Stimulated activated naive CD8-positive, alpha-beta T cell treated with anti-CD3 and anti-CD28 coated beads, Interleukin-15, Interleukin-2, amounts not matched to agents 100 U/mL and 50 U/mL, for 24 hours (primary cell): Measurements from ENCODE around the gene ODAD3.
"Not testable (repeated sequence)": the region's sequence is repeated elsewhere in the genome, so short reads cannot be mapped to it uniquely, and the experiment has no call there.

Experiments
- ATAC-seq: fragments of 150-1000 bp; cut with Tn5 transposase; one replicate; pipeline ENCODE4 v1.10.0; 2021
- DNase-seq: peaks from one replicate; pipeline ENCODE4 v3.0.0; 2021

Gene ODAD3

DNA sequence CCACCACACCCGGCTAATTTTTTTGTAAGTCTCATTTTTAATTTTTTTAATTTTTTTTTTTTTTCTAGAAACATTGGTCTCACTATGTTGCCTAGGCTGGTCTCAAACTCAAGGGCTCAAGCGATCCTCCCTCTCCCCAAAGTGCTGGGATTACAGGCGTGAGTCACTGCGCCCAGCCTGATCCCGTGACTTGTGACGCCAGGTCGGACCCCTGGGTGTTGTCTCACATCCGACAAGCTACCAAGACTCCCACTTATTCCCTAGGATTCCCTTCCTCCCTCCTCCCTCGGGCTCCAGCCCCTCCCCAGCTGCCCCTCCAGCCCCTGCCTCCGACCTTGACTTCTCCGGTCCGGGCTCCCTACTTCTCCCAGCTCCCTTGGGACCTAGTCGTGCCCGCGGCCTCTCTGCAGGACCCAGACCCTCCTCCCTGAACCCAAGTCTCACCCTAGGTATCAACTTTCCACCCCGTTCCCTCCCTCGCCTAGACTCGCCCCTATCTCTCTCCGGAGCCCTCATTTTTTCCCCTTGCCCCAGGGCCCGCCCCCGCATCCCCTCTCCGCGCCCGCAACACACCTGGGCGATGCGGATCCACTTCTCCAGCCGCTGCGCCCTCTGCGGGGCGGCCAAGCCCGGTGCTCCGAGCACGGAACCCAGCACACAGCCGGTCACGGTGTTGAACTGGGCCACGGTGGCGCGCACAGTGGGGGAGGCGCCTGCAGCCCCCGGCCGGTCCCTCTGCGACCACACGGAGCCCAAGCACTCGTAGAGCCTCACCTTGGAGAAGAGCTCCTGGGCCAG lies 28.9 kb downstream of the ODAD3 start:
- ATAC-seq (peak; percentile 71), DNase-seq (peak; percentile 63)

DNA sequence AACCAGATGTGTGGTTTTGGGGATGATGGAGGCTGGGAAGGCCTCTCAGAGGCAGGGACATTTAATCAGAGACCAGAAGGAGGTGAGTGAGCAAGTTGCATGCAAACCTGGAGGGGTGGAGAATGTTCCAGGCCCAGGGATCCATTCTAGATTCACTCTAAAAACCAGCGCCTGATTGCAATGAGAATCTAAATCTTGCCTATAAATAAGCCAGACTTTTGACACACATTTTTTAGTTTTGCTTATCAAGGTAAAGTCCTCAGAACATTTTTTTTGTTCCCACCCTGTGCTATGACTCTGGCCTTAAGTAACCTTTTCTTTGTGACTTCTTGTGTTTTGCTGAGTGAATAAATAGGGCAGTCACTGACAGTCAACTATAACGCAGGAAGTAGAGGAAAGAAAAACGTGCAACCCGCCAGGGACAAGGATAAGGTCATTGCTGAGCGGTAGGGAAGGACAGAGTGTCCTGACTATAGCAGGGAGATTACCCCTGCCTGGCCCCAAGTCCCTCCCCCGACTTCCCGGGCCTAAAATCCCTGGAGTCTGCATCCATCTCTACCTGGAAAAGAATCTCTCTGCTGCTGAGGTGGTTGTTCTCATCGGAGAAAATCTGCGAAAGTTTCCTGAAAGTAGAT lies 30.2 kb downstream of the ODAD3 start:
- DNase-seq: no peak
- ATAC-seq: no peak

DNA sequence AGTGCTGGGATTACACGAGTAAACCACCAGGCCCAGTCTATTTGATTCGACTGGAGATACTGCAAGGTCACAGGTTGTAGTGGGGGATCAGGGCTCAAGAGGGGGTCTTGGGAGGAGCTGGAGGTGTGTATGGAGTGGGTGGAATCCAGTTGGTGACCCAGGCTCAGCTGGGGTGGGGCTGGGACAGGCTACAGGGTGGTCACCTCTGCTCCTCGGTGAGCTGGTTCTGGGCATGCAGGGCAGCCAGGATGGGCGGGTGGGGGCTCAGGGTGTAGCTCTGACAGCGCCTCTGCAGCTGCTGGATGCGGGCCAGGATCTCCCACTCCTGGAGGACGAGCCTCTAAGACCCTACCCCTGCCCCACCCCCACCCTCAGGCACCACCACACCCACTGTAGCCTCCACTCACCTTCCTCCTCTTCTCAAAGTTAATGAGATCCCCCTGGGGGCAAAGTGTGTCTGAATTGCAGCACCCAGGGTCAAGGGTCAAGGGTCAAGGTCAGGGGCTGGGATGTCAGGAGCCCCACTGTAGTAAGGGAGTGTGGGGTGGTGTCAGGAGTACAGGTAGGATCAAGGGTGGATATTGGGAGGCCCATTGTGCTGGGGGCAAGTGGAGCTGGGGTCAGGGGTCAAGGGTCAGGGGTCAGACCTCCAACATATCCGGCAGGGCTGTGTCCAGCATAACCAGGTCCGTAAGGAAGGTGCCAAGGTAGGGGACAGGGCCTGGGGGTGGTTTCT lies 32.9 kb downstream of the ODAD3 start:
- DNase-seq: no peak
- no peak for ATAC-seq

DNA sequence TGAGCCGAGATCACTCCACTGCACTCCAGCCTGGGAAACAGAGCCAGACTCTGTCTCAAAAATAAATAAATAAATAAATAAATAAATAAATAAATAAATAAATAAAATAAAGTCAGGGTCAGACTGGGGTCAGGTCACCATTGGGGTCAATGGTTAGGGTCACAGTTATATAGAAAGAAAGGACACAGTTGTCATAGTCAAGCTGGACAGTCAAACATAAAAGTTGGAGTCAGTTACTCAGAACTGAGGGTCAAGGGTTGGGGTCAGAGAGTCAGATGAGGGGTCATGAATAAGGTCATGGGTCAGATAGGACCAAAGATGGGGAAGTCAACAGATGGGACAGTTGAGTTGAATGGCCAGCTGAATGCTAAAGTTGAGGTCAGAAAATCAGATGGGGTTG lies 34.1 kb downstream of the ODAD3 start:
- DNase-seq: no peak
- ATAC-seq: no peak

DNA sequence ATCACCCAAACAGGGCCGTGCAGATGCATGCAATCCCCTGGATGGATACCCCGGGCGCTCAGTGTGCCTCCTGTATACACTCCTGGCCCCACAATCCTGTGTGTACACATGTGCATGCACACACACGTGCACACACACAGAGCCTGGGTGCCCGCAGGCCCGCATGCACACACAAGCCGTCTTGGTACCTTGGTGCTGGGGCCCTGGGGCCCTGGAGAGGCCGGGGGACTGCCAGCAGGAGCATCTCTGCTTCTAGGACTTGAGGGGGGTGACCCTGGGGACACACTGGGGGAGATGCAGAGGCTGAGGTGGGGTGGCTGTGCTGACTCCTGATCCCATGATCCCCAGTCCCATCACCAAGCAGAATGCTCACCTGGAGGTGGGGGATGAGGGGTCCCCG lies 35.3 kb downstream of the ODAD3 start:
- DNase-seq (no peak), ATAC-seq (no peak)

DNA sequence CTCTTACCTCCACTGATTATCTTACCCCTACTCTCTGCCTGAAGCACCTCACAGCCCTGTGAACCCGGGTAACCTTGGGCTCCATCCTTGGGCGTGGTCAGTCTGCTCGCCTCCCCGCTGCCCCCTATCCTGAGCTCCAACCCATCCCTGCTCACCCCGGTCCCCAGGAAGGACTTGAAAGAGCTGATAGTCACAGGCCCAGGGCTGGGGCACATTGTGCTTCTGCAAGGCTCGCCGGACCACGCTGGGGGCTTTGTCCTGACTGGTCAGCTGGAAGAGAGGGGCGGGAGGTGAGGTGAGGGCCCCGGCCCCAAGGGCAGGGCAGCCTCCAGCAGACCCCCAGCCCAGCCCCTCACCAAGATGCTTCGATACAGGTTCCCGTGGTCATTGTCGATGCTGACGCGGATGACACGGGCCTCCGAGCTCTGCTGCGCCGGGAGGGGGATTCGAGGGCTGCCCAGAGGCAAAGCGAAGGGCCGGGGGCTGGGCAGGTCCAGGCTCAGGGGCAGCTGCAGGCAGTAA lies 37.8 kb downstream of the ODAD3 start:
- DNase-seq (no peak), ATAC-seq (no peak)

DNA sequence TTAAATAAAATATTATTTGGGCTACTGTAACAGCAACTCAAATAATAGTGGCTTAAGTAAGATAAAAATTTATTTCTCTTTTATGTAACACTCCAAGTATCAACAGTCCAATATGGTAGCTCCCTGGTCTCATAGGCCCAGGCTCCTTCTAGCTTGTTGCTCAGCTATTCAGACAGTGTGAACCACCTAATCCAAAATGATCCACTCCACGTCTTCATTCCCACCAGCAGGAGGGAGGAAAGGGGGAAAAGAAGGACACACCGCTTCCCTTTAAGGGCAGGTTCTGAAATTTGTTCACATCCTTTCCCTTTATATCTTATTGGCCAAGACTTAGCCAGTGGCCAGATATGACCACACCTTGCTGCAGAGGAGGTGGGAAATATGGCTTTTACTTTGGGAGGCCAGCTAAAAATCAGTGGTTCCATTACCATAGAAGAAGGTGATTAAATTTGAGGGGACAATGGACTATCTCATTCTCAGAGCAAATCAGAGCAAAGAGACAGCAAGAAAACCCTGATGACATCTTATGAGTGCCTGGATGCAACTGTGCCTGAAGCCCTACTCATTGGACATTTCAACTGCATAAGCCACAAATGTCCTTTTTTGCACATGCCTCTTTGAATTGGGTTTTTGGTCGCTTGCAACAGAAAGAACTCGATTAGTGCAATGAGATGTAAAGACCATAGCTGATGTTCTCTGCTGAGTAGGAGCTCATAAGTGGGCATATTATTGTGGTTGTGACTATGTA lies 43.8 kb downstream of the ODAD3 start:
- DNase-seq (no peak), ATAC-seq (no peak)

DNA sequence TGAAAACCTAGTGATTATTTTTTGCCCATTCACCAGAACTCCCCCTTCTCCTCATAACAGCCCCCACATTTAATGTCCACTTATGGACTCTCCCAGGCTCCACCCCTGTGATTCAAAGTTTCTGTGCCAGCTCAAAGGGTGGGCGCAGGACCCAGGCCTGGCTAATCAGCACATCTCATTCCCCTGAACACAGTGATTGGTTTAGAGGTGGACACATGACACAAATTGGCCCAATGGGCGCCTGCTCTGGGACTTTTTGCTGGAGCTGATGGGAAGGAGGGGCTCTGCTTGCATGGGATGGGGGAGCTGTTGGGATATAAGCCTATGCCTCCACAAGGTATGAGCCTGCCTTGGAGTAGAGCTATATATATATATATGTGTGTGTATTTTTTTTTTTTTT lies 44.6 kb downstream of the ODAD3 start:
- ATAC-seq (no peak), DNase-seq (no peak)

DNA sequence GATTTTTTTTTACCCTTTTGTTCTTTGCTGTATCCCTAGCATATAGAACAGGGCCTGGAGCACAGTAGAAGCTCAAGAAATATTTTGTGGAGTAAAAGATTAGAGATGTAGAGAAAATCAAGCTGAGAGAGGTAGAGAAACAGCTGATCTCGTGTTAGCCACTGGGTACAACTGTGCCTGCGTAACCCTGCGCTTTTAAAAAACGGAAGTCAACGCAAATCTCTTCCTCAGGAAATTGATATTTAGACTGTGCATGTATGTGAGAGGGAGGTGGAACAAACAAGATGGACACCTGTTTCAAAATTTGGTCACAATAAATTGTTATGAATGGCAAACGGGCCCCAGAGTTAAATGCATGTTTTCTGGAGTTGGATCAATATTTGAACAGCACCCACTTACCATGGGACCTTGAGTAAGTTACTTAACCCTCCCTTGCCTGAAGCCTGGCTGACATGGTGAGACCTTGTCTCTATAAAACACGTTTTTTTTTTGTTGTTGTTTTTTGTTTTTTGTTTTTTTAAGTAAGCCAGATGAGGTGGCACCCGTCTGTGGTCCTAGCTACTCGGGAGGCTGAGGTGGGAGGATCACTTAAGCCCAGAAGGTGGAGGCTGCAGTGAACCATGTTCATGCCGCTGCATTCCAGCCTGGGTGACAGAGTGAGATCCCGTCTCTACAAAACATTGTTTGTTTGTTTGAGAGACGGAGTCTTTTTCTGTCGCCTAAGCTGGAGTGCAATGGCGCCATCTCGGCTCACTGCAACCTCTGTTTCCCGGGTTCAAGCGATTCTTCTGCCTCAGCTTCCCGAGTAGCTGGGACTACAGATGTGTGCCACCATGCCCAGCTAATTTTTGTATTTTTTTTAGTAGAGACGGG lies 47.5 kb downstream of the ODAD3 start:
- DNase-seq (no peak), ATAC-seq (no peak)

DNA sequence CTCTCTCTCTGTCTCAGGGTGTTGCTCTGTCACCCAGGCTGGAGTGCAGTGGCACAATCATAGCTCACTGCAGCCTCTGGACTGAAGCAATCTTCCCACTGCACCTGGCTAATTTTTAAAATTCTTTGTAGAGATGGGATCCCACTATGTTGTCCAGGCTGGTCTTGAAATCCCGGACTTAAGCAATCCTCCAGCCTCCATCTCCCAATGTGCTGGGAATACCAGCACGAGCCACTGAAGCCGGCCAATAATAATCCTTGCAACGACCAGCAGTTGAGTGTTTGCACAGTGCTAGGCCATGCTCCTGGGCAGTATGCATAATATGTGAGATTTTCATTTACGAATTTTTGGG lies 50.2 kb downstream of the ODAD3 start:
- DNase-seq (no peak), ATAC-seq (no peak)

DNA sequence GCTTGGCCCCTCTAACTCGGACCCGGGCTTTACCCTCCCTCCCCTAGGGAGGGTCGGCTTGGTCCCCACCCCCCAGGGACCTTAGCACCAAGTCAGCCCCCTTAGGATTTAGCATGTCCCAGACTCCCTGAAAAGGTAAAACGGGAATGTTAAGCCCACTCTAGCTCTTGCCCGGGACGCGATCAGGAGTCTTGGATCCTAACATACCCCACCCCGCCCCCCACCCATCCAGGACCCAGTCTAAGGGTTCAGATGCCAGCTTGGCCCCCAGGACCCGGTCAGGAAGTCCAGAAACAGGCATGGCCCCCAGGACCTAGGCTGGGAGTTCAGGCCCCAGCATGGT lies 51.2 kb downstream of the ODAD3 start:
- ATAC-seq (no peak), DNase-seq (no peak)

DNA sequence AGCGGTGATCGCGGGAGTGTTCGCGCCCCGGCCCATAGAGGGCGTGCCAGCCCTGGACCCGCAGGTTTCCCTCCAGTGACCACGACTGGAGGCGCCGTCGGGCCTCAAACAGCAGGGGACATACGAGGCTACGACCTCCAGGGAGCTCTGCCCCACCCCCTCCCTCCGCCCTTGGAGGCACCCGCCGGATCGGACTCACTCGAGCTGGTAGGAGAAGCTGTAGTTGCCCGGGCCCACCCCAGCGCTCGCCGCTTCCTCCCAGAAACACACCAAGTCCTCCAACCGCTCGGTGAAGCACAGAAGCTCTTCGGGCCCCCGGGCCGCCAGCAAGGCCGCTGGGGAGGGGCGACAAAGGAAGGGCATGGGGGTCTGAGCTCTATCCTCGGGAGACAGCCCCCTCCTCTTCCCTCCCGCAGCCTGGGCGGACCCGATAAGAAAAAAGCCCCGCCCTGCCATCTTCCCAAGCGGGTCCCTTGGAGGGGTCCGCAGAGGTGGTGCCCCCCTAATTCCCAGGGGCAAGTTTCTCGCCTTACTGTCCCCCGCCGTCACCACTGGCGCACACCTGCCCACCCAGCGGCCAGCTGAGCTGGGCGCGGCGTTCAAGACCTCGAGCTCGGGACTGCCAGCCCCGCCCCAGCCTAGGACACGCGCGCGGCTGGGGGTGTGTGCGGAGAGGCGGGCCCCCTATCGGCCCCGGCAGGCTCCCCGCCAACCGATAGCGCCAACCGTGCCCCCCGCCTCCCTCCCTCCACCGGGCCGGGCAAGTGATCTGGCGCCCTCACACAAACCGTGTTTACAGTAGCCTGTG lies 51.8 kb downstream of the ODAD3 start:
- peak; percentile 70 for DNase-seq
- ATAC-seq: no peak

DNA sequence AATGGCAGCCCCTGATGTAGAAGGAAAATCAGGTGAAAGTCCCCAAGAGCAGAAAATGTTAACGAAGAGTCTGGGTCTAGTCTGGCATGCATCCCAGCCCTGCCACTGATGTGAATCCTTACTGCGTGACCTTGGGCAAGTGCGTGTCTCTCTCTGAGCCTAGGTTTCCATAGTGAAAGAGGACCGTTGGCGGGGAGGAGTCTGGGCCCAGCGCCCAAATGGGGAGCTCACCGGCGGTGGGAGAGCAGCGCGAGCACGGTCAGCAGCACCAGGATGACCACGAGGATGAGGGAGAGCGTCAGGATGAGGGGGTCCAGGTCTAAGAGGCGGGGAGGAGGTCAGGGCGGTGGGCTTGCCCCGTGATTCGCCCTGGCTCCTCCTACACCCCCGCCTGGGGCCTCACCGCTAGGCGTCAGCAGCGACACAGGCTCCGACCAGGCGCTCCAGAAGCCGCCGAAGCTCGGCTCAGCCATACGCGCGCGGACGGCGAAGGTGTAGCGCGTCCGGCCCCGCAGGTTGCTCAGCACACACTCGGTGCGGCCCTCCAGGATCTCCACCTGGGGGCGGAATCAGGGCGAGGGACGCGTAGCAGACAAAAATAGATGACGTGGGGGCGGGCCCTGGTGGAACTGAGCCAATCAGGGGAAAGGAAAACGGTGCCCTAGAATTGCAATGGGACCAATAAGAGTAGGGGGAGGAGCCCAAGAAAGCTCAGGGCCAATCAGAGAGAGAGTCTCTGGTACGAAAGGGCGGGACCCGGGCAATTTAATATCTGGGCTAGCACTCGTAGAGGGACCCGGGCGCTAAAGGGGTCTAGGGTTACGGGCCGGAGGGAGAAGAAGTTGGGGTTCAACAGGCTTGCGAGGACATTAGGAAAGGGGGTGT lies 54.0 kb downstream of the ODAD3 start:
- ATAC-seq: peak; percentile 87

DNA sequence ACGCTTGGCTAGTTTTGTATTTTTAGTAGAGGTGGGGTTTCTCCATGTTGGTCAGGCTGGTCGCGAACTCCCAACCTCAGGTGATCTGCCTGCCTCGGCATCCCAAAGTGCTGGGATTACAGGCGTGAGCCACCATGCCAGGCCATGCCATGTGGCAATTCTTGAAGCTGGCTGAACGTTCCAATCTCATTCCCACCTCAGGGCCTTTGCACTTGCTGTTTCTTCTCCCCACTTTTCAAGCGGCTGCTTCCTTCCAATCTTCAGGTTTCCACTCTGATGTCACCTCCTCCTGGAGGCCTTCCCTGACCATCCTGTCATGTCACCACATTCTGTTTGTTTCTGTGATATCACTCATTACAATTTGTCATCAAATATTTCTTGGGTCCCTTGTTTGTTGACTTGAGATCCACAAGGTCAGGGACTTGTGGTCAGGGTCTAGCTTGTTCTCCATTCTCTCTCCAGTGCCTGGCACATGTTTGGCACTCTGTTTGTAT lies 55.0 kb downstream of the ODAD3 start:
- no peak for ATAC-seq
- no peak for DNase-seq

More for the DNA sequence above, 54.0 kb downstream of the ODAD3 start:
- DNase-seq: peak; percentile 93

DNA sequence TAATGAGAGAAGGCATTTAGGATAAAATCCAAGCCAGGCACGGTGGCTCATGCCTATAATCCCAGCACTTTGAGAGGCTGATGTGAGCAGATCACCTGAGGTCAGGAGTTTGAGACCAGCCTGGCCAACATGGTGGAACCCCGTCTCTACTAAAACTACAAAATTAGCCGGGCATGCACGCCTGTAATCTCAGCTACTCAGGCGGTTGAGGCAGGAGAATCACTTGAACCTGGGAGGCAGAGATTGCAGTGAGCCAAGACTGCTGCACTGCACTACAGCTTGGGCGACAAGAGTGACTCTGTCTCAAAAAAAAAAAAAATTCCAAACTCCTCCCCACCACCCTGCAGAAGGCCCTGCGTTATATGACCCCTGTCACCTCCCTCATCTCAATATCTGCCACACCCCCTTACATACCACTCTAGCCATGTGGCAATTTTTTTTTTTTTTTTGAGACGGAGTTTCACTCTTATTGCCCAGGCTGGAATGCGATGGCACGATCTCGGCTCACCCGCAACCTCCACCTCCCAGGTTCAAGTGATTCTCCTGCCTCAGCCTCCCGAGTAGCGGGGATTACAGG lies 55.6 kb downstream of the ODAD3 start:
- DNase-seq, ATAC-seq: not testable (repeated sequence)

DNA sequence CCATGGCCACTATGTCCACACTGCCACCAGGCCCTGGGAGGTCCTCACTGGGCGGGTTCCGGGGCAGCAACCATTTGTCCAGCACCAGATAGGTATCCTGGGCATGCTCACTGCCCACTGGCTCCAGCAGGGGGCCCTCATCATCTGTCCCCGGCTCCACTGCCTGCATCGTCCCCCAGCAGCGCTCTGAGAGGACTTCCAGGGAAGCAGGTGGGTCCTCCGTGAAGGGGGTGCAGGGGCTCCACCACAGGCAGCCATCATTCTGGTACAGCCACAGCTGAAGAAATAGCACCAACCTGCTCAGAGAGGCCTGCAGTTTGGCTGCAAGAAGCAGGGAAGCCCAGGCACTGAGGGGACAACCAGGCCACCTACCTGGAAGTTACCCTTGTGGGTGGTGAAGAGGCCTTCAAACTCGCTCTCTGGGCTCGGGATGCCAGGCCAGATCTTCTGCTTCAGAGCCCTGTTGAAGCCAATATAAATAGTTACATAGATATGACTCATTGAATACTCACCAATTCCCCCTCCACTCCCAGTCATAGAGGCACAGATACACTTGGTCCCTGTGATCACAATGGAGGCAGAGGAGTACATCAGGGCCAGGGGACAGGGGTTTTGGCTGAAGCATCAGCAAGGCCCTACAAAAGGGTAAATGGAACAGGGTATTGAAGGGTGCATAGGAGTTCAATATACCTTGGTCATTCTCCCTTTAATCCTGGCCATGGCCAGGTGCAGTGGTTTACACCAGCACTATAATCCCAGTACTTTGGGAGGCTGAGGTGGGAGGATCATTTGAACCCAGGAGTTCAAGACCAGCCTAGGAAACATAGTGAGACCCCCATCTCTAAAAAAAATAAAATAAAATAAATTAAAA lies 56.4 kb downstream of the ODAD3 start:
- DNase-seq (peak; percentile 41), ATAC-seq (no peak)

DNA sequence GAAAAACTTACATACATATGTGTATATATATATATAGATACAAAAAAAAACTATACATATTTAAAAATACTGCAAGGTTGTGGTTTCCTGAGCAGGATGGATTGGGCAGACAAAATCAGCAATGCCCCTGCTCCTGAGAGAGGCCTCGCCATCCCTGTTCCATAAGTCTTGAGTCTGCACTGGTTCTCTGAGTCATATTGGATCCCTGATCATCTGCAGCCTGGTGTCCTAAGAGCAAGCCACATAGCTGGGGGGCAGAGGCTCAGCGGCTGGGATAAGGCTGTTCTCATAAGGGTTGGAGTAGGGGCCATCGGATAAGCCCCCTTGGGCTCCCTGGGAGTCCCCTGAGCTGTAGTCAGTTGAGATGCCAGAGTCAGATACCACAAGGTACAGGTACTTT lies 57.2 kb downstream of the ODAD3 start:
- DNase-seq (no peak), ATAC-seq (no peak)

DNA sequence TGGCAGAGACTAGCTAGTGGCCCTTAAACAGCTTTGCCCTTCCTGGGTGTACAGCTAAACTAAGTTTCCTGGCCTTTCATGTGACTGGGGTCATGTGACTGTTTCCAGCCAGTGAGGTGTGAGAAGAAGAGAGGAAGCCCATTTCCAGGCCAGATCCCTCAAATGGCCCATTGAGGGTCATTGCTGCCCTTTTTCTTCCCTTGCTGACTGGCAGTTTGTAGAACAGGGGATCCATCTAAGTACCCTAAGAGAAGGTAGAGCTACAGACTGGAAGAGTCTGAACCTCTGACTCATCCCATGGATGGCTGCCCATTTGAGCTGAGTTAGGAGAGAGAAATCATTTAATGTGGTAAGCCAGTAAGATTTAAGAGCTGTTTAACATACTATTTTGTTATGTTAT lies 57.7 kb downstream of the ODAD3 start:
- DNase-seq: no peak

More for the DNA sequence above, 57.7 kb downstream of the ODAD3 start:
- no peak for ATAC-seq
